T-cell (primary cell): ENCODE measurements around the gene RNASEH2A. TPM values are rescaled to one million over a fixed set of nuclear protein-coding genes. Genes with fewer than 3 reads are reported as not detected.

ENCODE experiments used
- ATAC-seq, 4 experiments: fragments of 200-7000 bp in 3 of 4; fragments of 150-1000 bp in 1 of 4; cut with Tn5 transposase; replicated peaks in 1 of 4; 1 replicate in 3 of 4; 2 replicates in 1 of 4; pipeline ENCODE4 v1.10.0; 2021; ENCODE audit warnings: moderate library complexity in 3 of 4, mild to moderate bottlenecking in 2 of 4, moderate number of reproducible peaks in 1 of 4
- CTCF ChIA-PET, 2 donors: fragments of 300-600 bp; sonication (Branson Sonifier 250); formaldehyde crosslinking; loops; one replicate each; lab custom pipeline; 2022; ENCODE audit warnings: antibody characterized with exemption in 2 of 2; lab: Charles Lee
- POLR2A ChIA-PET, 2 donors: fragments of 300-600 bp; sonication (Branson Sonifier 250); formaldehyde crosslinking; loops; one replicate each; lab custom pipeline; 2022; ENCODE audit warnings: antibody characterized with exemption in 2 of 2; lab: Charles Lee
- DNase-seq, 35 experiments: peaks; one replicate each; pipeline versions ENCODE4 v3.0.0 to v3.0.0-alpha.2; 2013 to 2023
- H3K27ac ChIP-seq: one replicate; pipeline ENCODE4 v1.5.1; 2013; ENCODE audit warnings: low read length
- H3K27me3 ChIP-seq, 2 experiments: replicated peaks in 1 of 2; 1 replicate in 1 of 2; 2 replicates in 1 of 2; pipeline versions ENCODE4 v1.6.1 to v1.7.0; 2013; ENCODE audit warnings: low read length in 1 of 2, mixed read lengths in 1 of 2; ENCODE audit not compliant: control insufficient read depth in 2 of 2, insufficient read depth in 2 of 2; ENCODE audit errors: extremely low read depth in 1 of 2
- H3K36me3 ChIP-seq, 2 donors: 1 replicate in 1 of 2; 2 replicates in 1 of 2; pipeline versions ENCODE4 v1.6.1 to v1.7.0; 2013; ENCODE audit warnings: low read length in 1 of 2; ENCODE audit not compliant: control insufficient read depth in 2 of 2, insufficient read depth in 1 of 2; ENCODE audit errors: extremely low read depth in 1 of 2
- H3K4me1 ChIP-seq, 2 experiments: 1 replicate in 1 of 2; 2 replicates in 1 of 2; pipeline versions ENCODE4 v1.6.1 to v1.7.0; 2013; ENCODE audit warnings: low read length in 2 of 2, mixed read lengths in 1 of 2; ENCODE audit not compliant: insufficient read depth in 2 of 2, control insufficient read depth in 1 of 2; ENCODE audit errors: extremely low read depth in 1 of 2
- H3K4me3 ChIP-seq, 2 donors: 1 replicate in 1 of 2; 2 replicates in 1 of 2; pipeline versions ENCODE4 v1.5.1 to v1.7.0; 2013; ENCODE audit warnings: mild to moderate bottlenecking in 2 of 2, low read length in 1 of 2, moderate library complexity in 1 of 2; ENCODE audit not compliant: control insufficient read depth in 1 of 2; ENCODE audit errors: extremely low read depth in 1 of 2
- H3K9me3 ChIP-seq: 2 replicates; pipeline ENCODE4 v1.7.0; 2013
- H3K27ac Mint-ChIP-seq, 2 donors: one replicate each; pipeline ENCODE4 v1.8.0; 2020 to 2021; ENCODE audit warnings: mild to moderate bottlenecking in 2 of 2, mixed read lengths in 2 of 2
- H3K27me3 Mint-ChIP-seq, 2 donors: one replicate each; pipeline ENCODE4 v1.8.0; 2021 to 2022; ENCODE audit warnings: mixed read lengths in 2 of 2
- H3K36me3 Mint-ChIP-seq: one replicate; pipeline ENCODE4 v1.8.0; 2021; ENCODE audit warnings: mixed read lengths
- H3K4me1 Mint-ChIP-seq, 3 donors: one replicate each; pipeline ENCODE4 v1.8.0; 2020 to 2022; ENCODE audit warnings: mixed read lengths in 3 of 3, mild to moderate bottlenecking in 1 of 3
- H3K4me3 Mint-ChIP-seq, 3 donors: one replicate each; pipeline ENCODE4 v1.8.0; 2020 to 2022; ENCODE audit warnings: mild to moderate bottlenecking in 3 of 3, mixed read lengths in 3 of 3, moderate library complexity in 3 of 3
- H3K9me3 Mint-ChIP-seq, 3 donors: one replicate each; pipeline ENCODE4 v1.8.0; 2020 to 2022; ENCODE audit warnings: mixed read lengths in 3 of 3
- WGBS: methylation state at CpG from one replicate; pipeline ENCODE4 v1.1.5; 2013; ENCODE audit warnings: missing lambda C conversion rate; ENCODE audit not compliant: insufficient coverage; 5-methylcytosine and 5-hydroxymethylcytosine counted together
- total RNA-seq, 35 experiments: library from RNA in 6 of 35; stranded (reverse) in 6 of 35; fragments of 120-200 nt in 1 of 35; gene quantifications; one replicate each; pipeline versions ENCODE4 v1.2.1 to v1.2.4 and lab custom pipeline; 2013 to 2026

The RNASEH2A gene
- total RNA-seq (10 to 100 TPM in 3 of 5 donors, 1 to 10 TPM in 2; 4.7 to 18.0 (median 15.0) TPM), total RNA-seq (lab: John Stamatoyannopoulos, UW) (0 to 0.61 (median 0.12) reads per million in 29 experiments)
- total RNA-seq (2013): 6.1 TPM

DNA sequence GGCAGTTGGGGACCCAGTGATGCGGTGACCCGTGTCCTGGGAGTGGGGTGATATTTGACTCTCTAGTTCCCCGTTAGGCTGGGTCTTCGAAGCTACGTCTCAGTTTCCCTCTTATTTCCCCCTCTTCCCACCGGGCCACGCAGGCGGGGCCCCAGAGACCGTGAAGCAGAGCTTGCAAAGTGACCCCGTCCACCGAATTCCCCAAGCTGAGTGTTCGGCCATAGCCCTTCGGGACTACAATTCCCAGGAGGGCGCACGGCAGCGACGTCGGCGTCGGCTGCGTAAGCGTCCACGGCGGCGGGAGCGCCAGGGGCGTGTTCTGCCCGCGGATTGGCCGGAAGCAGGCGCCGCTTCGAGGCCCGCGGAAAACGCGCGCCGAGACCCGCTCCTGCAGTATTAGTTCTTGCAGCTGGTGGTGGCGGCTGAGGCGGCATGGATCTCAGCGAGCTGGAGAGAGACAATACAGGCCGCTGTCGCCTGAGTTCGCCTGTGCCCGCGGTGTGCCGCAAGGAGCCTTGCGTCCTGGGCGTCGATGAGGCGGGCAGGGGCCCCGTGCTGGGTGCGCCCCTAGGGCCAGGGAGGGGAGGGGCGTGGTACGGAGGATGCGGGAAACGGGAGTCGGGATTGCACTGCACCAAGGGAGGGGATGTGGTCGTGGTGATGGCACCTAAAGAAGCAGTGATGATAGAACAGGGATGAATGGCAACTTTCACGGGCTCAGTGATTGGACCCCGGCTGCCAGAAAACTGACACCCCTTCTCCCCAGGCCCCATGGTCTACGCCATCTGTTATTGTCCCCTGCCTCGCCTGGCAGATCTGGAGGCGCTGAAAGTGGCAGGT lies at the start of gene RNASEH2A:
Gene RNASEH2A (plus strand): TSS at position 343 of the 840 bp plus-strand sequence. CDS start 90 bp downstream, at position 433.
- Mint-ChIP-seq H3K36me3 (peaks cover 10% of the 10 kb centered on the region), H3K4me3 (peak within 1 kb of the TSS; percentile 85 to 95 (median 87)), H3K27ac (peak within 1 kb of the TSS; percentile 70 to 90), H3K9me3 (no peaks in the 10 kb centered on the region), H3K4me1 (peaks cover 21 to 24% (median 24%) of the 10 kb centered on the region in 3 donors), H3K27me3 (no peaks in the 10 kb centered on the region)
- Histone ChIP-seq H3K4me1 (peaks cover 4 to 27% of the 10 kb centered on the region in 2 experiments), H3K36me3 (peaks cover 0 to 7% of the 10 kb centered on the region in 2 donors), H3K4me3 (peak within 1 kb of the TSS; percentile 65 to 85), H3K9me3 (no peaks in the 10 kb centered on the region), H3K27me3 (peaks cover 0 to 2% of the 10 kb centered on the region in 2 experiments), H3K27ac (peak within 1 kb of the TSS; percentile 58)
- ChIA-PET POLR2A (interaction anchor here (0.5 to 1.1 kb wide), 5 partner anchors 13 to 126 kb away, joined by 3 to 6 read pairs (median 3); partner anchors contain the start of gene JUNB (in 1 of the 2)), CTCF (interaction anchor here (0.5 to 1.3 kb wide), 7 partner anchors 9 to 927 kb away, joined by 3 to 7 read pairs (median 4); no protein-coding TSS in a partner anchor)
- ATAC-seq (peak; percentile 85 to 89 (median 87)), DNase-seq (peak; percentile 75 to 92 (median 81))
- WGBS: under 1% methylated on average over 54 of the region's 66 CpGs

DNA sequence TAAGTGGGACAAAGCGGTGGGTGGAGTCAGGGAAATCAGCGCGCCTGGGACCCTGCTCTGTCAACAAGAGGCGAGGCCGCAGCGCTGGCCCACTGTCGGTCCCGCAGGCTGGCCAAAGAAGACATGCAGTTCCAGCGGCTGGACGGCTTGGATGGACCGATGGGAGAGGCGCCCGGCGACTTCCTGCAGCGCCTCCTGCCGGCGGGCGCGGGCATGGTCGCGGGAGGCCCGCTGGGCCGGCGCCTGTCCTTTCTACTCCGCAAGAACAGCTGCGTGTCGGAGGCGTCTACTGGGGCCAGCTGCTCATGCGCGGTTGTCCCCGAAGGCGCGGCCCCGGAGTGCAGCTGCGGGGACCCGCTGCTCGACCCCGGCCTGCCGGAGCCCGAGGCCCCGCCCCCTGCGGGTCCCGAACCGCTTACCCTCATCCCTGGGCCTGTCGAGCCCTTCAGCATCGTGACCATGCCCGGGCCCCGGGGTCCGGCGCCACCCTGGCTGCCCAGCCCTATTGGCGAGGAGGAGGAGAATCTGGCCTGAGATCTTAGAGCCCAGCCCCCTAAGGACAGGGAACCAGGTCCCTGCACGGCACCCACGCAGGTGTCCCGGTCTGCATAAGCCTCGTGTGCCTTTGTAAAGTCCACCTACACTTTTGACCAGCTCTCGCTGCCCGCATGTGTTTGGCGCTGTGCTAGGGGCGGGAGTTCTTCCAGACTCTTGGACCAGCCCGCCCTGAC lies 48.7 kb upstream of the RNASEH2A start:
- peak in 31 of 35 experiments; percentile 15 to 76 (median 45) for DNase-seq
- Mint-ChIP-seq H3K36me3 (no peaks in the 10 kb centered on the region), H3K27ac (no peak overlapping the region), H3K27me3 (peaks cover 14 to 31% of the 10 kb centered on the region in 2 donors), H3K4me1 (peaks cover 0 to 11% (median 8%) of the 10 kb centered on the region in 3 donors), H3K9me3 (no peaks in the 10 kb centered on the region), H3K4me3 (peak overlapping the region in 1 of 3 donors; percentile 17)
- POLR2A ChIA-PET: interaction anchor here (0.5 to 0.7 kb wide), 2 partner anchors 11 to 67 kb away, joined by 6 to 9 read pairs; no protein-coding TSS in a partner anchor
- WGBS: 11% methylated on average over 58 of the region's 60 CpGs
- Histone ChIP-seq H3K4me1 (peaks cover 0 to 9% of the 10 kb centered on the region in 2 experiments), H3K27me3 (peaks cover 0 to 47% of the 10 kb centered on the region in 2 experiments), H3K36me3 (no peaks in the 10 kb centered on the region), H3K4me3 (peak overlapping the region in 1 of 2 donors; percentile 51), H3K27ac (no peak overlapping the region), H3K9me3 (no peaks in the 10 kb centered on the region)
- ATAC-seq: peak; percentile 68 to 85 (median 75)
- CTCF ChIA-PET: interaction anchor here in 1 of 2 donors (0.6 to 1.7 kb wide), 6 partner anchors 35 to 89 kb away, joined by 3 to 6 read pairs (median 3); a partner anchor contains a TSS

DNA sequence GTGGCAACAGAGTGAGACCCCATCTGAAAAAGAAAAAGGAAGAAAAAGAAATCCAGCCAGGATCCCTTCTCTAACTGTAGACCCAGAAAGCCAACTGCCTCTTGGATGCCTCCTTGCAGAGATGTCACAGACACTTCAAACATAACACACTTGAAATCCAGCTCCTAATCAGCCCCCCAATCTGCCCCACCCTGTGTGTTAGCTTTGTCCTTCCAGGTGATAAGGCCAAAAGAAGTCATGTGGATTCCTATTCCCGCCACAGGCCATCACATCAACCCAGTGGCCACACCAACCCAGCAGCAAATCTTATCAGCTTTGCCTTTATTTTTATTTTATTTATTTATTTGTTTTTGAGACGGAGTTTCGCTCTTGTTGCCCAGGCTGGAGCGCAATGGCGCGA lies 46.7 kb upstream of the RNASEH2A start:
- Histone ChIP-seq H3K27me3 (peaks cover 0 to 32% of the 10 kb centered on the region in 2 experiments), H3K27ac (no peak overlapping the region), H3K4me1 (peaks cover 0 to 9% of the 10 kb centered on the region in 2 experiments), H3K9me3 (no peaks in the 10 kb centered on the region), H3K4me3 (no peak overlapping the region), H3K36me3 (peaks cover 0 to 7% of the 10 kb centered on the region in 2 donors)
- Mint-ChIP-seq H3K4me3 (no peak overlapping the region), H3K9me3 (no peaks in the 10 kb centered on the region), H3K4me1 (peaks cover 0 to 11% (median 8%) of the 10 kb centered on the region in 3 donors), H3K27ac (no peak overlapping the region), H3K36me3 (peaks cover under 1% of the 10 kb centered on the region), H3K27me3 (peaks cover 8 to 16% of the 10 kb centered on the region in 2 donors)
- DNase-seq: no peak
- CTCF ChIA-PET: interaction anchor here (0.7 to 3.1 kb wide), 7 partner anchors 19 to 87 kb away, joined by 3 to 18 read pairs (median 5); partner anchors contain the start of gene GET3 (in 1 of the 2)
- no peak for ATAC-seq
- POLR2A ChIA-PET: interaction anchor here in 1 of 2 donors (0.6 kb wide), 1 partner anchor 112 kb away, joined by 7 read pairs; no protein-coding TSS in a partner anchor
- WGBS: no CpG with 5 or more reads among the region's 6 CpGs

DNA sequence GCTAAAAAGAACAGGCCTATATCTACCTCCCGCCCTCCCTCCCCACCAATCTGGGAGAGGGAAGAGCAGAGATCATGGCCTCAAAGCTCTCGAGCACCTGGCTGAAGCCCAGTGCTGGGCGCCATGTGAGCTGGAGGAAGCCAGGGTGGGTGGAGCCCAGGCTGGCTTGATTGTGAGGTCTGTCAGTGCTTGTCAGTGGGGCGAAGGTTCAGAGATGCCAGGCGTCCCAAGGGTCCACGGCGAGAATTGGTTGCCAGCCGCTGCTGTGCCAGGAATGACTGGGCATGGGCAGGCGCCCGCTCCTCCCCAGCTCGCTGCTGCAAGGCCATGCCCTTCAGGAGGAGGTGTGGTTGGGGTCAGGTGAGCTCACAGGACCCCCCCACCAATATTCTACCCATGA lies 43.3 kb upstream of the RNASEH2A start:
- POLR2A ChIA-PET: no interaction called here
- peaks cover 10% of the 10 kb centered on the region for H3K36me3 Mint-ChIP-seq

DNA sequence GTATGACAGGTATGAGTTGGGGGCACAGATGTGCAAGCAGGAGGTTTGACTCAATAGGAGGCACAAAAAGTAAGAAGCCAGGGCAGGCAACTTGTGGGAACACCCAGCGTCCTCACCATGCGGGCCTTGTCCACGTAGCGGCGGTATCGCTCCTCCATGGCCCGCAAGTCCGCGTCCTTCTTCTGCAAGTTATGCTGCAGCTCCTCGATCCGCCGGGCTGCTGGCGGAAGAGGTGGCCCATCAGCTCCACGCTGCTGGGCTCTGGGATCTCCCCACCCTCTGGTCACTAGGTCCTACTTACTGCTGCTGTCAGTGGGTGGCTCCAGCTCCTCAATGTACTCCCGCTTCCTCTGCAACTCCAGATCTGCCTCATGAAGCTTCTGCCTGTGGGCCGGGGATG lies 41.7 kb upstream of the RNASEH2A start:
- Mint-ChIP-seq H3K27ac (no peak overlapping the region), H3K36me3 (peaks cover 12% of the 10 kb centered on the region), H3K27me3 (no peaks in the 10 kb centered on the region), H3K4me1 (peaks cover 5 to 6% (median 6%) of the 10 kb centered on the region in 3 donors), H3K4me3 (no peak overlapping the region), H3K9me3 (no peaks in the 10 kb centered on the region)
- Histone ChIP-seq H3K9me3 (no peaks in the 10 kb centered on the region), H3K36me3 (peaks cover 0 to 7% of the 10 kb centered on the region in 2 donors), H3K4me1 (peaks cover 0 to 16% of the 10 kb centered on the region in 2 experiments), H3K27me3 (peaks cover 0 to 8% of the 10 kb centered on the region in 2 experiments), H3K4me3 (no peak overlapping the region), H3K27ac (no peak overlapping the region)
- 96% methylated on average over 16 of the region's 16 CpGs for WGBS
- DNase-seq (no peak), ATAC-seq (no peak)
- ChIA-PET CTCF (interaction anchor here (0.6 to 4.7 kb wide), 4 partner anchors 32 to 1776 kb away, joined by 3 to 48 read pairs (median 18); no protein-coding TSS in a partner anchor), POLR2A (interaction anchor here in 1 of 2 donors (0.6 kb wide), 2 partner anchors 30 to 400 kb away, joined by 3 to 9 read pairs; no protein-coding TSS in a partner anchor)

More for the DNA sequence above, 43.3 kb upstream of the RNASEH2A start:
- Histone ChIP-seq H3K9me3 (no peaks in the 10 kb centered on the region), H3K27ac (no peak overlapping the region), H3K27me3 (peaks cover 0 to 9% of the 10 kb centered on the region in 2 experiments), H3K36me3 (peaks cover 0 to 7% of the 10 kb centered on the region in 2 donors), H3K4me1 (peaks cover 0 to 11% of the 10 kb centered on the region in 2 experiments), H3K4me3 (no peak overlapping the region)
- DNase-seq (no peak), ATAC-seq (no peak)
- H3K27ac Mint-ChIP-seq: no peak overlapping the region
- H3K9me3 Mint-ChIP-seq: no peaks in the 10 kb centered on the region
- no peak overlapping the region for H3K4me3 Mint-ChIP-seq
- CTCF ChIA-PET: interaction anchor here in 1 of 2 donors (0.7 to 1.1 kb wide), 3 partner anchors 11 to 36 kb away, joined by 3 read pairs; no protein-coding TSS in a partner anchor
- peaks cover 0 to 4% of the 10 kb centered on the region in 2 donors for H3K27me3 Mint-ChIP-seq
- H3K4me1 Mint-ChIP-seq: peaks cover 0 to 6% (median 4%) of the 10 kb centered on the region in 3 donors
- 100% methylated on average over 2 of the region's 11 CpGs for WGBS
